Measurements from ENCODE around the gene PLD1.
A peak's percentile ranks its signal among the peaks of the same experiment; 100 is the strongest.

- TF ChIP-seq, protein P1, sequence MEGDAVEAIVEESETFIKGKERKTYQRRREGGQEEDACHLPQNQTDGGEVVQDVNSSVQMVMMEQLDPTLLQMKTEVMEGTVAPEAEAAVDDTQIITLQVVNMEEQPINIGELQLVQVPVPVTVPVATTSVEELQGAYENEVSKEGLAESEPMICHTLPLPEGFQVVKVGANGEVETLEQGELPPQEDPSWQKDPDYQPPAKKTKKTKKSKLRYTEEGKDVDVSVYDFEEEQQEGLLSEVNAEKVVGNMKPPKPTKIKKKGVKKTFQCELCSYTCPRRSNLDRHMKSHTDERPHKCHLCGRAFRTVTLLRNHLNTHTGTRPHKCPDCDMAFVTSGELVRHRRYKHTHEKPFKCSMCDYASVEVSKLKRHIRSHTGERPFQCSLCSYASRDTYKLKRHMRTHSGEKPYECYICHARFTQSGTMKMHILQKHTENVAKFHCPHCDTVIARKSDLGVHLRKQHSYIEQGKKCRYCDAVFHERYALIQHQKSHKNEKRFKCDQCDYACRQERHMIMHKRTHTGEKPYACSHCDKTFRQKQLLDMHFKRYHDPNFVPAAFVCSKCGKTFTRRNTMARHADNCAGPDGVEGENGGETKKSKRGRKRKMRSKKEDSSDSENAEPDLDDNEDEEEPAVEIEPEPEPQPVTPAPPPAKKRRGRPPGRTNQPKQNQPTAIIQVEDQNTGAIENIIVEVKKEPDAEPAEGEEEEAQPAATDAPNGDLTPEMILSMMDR (IDR thresholded peaks at IDR 0.05; ENCODE audit: insufficient read depth, low read length) = no peak
- TF ChIP-seq SPI1 (IDR thresholded peaks at IDR 0.05; ENCODE audit: borderline replicate concordance, low read depth) = peak; percentile 66; the same call in 1 of the 2 replicates
- TF ChIP-seq, protein P2, sequence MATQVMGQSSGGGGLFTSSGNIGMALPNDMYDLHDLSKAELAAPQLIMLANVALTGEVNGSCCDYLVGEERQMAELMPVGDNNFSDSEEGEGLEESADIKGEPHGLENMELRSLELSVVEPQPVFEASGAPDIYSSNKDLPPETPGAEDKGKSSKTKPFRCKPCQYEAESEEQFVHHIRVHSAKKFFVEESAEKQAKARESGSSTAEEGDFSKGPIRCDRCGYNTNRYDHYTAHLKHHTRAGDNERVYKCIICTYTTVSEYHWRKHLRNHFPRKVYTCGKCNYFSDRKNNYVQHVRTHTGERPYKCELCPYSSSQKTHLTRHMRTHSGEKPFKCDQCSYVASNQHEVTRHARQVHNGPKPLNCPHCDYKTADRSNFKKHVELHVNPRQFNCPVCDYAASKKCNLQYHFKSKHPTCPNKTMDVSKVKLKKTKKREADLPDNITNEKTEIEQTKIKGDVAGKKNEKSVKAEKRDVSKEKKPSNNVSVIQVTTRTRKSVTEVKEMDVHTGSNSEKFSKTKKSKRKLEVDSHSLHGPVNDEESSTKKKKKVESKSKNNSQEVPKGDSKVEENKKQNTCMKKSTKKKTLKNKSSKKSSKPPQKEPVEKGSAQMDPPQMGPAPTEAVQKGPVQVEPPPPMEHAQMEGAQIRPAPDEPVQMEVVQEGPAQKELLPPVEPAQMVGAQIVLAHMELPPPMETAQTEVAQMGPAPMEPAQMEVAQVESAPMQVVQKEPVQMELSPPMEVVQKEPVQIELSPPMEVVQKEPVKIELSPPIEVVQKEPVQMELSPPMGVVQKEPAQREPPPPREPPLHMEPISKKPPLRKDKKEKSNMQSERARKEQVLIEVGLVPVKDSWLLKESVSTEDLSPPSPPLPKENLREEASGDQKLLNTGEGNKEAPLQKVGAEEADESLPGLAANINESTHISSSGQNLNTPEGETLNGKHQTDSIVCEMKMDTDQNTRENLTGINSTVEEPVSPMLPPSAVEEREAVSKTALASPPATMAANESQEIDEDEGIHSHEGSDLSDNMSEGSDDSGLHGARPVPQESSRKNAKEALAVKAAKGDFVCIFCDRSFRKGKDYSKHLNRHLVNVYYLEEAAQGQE (IDR thresholded peaks at IDR 0.05; ENCODE audit: insufficient replicate concordance, low read depth) = no peak
These were observed 39.5 kb upstream of the PLD1 start for GRCh38 chr3:171849617-171850319.

All from HL-60 (cell line).